Left ventricle myocardium superior (tissue), 1 donor: ENCODE results near the gene LATS1. TPM values are rescaled to one million over a fixed set of nuclear protein-coding genes. Genes with fewer than 3 reads are reported as not detected.
"Not testable (repeated sequence)": the region's sequence is repeated elsewhere in the genome, so short reads cannot be mapped to it uniquely, and the experiment has no call there.

ENCODE experiments used
- ATAC-seq: fragments of 200-7000 bp; cut with Tn5 transposase; one replicate; pipeline ENCODE4 v1.9.1; 2020; ENCODE audit warnings: mild to moderate bottlenecking, moderate library complexity
- DNase-seq: peaks from one replicate; pipeline ENCODE4 v3.0.0-alpha.2; 2020
- intact Hi-C: fragments of 100-400 bp; cut with micrococcal nuclease; formaldehyde crosslinking; loops from one replicate; pipeline ENCODE4 v1.11.0; 2022
- total RNA-seq: library from RNA; stranded (reverse); fragmentation: NEBNext Ultra II Directional; extraction: Animal tissue kit (Norgen Biotek cat#: 25700); gene quantifications from one replicate; pipeline ENCODE4 v1.2.1, GENCODE V29; 2021
- donor health status: DM: no; HTN: yes; CAD: no; lungs with severe emphysema.

The LATS1 gene
- total RNA-seq, 1 donor from 2014 or later: 12.2 TPM

- ATAC-seq: peak; percentile 90
- intact Hi-C loops: no loop called here
- DNase-seq: no peak
Observed at GRCh38 chr6:149683256-149683859, 34.5 kb downstream of the LATS1 start.

- DNase-seq, ATAC-seq, intact Hi-C loops: not testable (repeated sequence)
Observed at GRCh38 chr6:149681845-149682244, 36.1 kb downstream of the LATS1 start.

- no peak for ATAC-seq
- no peak for DNase-seq
- intact Hi-C loops: no loop called here
Observed at GRCh38 chr6:149681209-149681608, 36.7 kb downstream of the LATS1 start.

- intact Hi-C loops: no loop called here
- no peak for DNase-seq
- ATAC-seq: no peak
Observed at GRCh38 chr6:149680503-149680902, 37.4 kb downstream of the LATS1 start.

- ATAC-seq: not testable (repeated sequence)
Observed at GRCh38 chr6:149672265-149672664, 45.6 kb downstream of the LATS1 start.

GRCh38 chr6:149660028-149660427 lies 57.9 kb downstream of the LATS1 start:
- intact Hi-C loops: no loop called here
- no peak for DNase-seq
- ATAC-seq: no peak

More at GRCh38 chr6:149672265-149672664, 45.6 kb downstream of the LATS1 start:
- intact Hi-C loops, DNase-seq: not testable (repeated sequence)

GRCh38 chr6:149657441-149657840 lies 60.5 kb downstream of the LATS1 start:
- no peak for ATAC-seq
- no peak for DNase-seq
- intact Hi-C loops: no loop called here

- intact Hi-C loops: no loop called here
- ATAC-seq: no peak
- DNase-seq: no peak
Observed at GRCh38 chr6:149651056-149651455, 66.8 kb downstream of the LATS1 start.

- ATAC-seq: peak; percentile 98
- DNase-seq: peak; percentile 93
- intact Hi-C loops: no loop called here
Observed at GRCh38 chr6:149648148-149649145, 69.5 kb downstream of the LATS1 start, which contains the start of gene KATNA1. TSS of gene KATNA1 (minus strand) at chr6:149648714. CDS start at chr6:149638547, 10,167 bp downstream.

GRCh38 chr6:149646599-149646998 lies 71.3 kb downstream of the LATS1 start:
- DNase-seq: no peak
- intact Hi-C loops: no loop called here
- ATAC-seq: no peak

- intact Hi-C loops: no loop called here
- ATAC-seq (peak; percentile 34), DNase-seq (no peak)
Observed at GRCh38 chr6:149642829-149643580, 74.9 kb downstream of the LATS1 start.

- intact Hi-C loops: no loop called here
- DNase-seq (no peak), ATAC-seq (no peak)
Observed at GRCh38 chr6:149636124-149636523, 81.8 kb downstream of the LATS1 start.

GRCh38 chr6:149634315-149634714 lies 83.6 kb downstream of the LATS1 start:
- ATAC-seq (no peak), DNase-seq (no peak)
- intact Hi-C loops: no loop called here

- DNase-seq (no peak), ATAC-seq (no peak)
- intact Hi-C loops: no loop called here
Observed at GRCh38 chr6:149628875-149629510, 88.9 kb downstream of the LATS1 start.

GRCh38 chr6:149627672-149628071 lies 90.2 kb downstream of the LATS1 start:
- no peak for DNase-seq
- ATAC-seq: no peak
- intact Hi-C loops: no loop called here

- intact Hi-C loops: no loop called here
- peak; percentile 86 for ATAC-seq
- DNase-seq: no peak
Observed at GRCh38 chr6:149615805-149616204, 102.1 kb downstream of the LATS1 start.

GRCh38 chr6:149614337-149614736 lies 103.6 kb downstream of the LATS1 start:
- no peak for DNase-seq
- no peak for ATAC-seq
- intact Hi-C loops: no loop called here

- intact Hi-C loops: no loop called here
- no peak for ATAC-seq
Observed at GRCh38 chr6:149608381-149608982, 109.4 kb downstream of the LATS1 start.

More at GRCh38 chr6:149608381-149608982, 109.4 kb downstream of the LATS1 start:
- DNase-seq: no peak
